HepG2 (cell line): ENCODE data around the gene CIB1. TPM values are rescaled to one million over a fixed set of nuclear protein-coding genes. Genes with fewer than 3 reads are reported as not detected.

Experiments
- AHR ChIP-seq: IDR thresholded peaks from 2 replicates; pipeline ENCODE4 v1.6.1; 2018; ENCODE audit warnings: missing genetic modification reagents, missing compliant biosample characterization
- BCL6 ChIP-seq: IDR thresholded peaks from 2 replicates; pipeline ENCODE4 v1.6.1; 2016; ENCODE audit warnings: missing genetic modification reagents, missing compliant biosample characterization
- FOXJ3 ChIP-seq: sonication (generic); formaldehyde crosslinking; IDR thresholded peaks from 2 replicates; pipeline ENCODE4 v1.4.0; 2020; ENCODE audit warnings: missing genetic modification reagents, mild to moderate bottlenecking, borderline replicate concordance
- HIVEP1 ChIP-seq: sonication (generic); formaldehyde crosslinking; IDR thresholded peaks from 2 replicates; pipeline ENCODE4 v1.4.0; 2020; ENCODE audit warnings: mild to moderate bottlenecking, missing genetic modification reagents
- HNRNPL ChIP-seq: fragments of 200-400 bp; formaldehyde crosslinking; IDR thresholded peaks from 2 replicates; pipeline ENCODE4 v1.6.1; 2017; ENCODE audit warnings: mild to moderate bottlenecking, low read depth, low read length
- KLF9 ChIP-seq: IDR thresholded peaks from 2 replicates; pipeline ENCODE4 v1.6.1; 2016; ENCODE audit warnings: low read depth
- MED1 ChIP-seq: sonication (generic); formaldehyde crosslinking; IDR thresholded peaks from 2 replicates; pipeline ENCODE4 v1.4.0; 2020; ENCODE audit warnings: missing genetic modification reagents
- NFIB ChIP-seq: sonication (generic); formaldehyde crosslinking; IDR thresholded peaks from 2 replicates; pipeline ENCODE4 v1.9.0; 2021; ENCODE audit warnings: missing genetic modification reagents, mild to moderate bottlenecking, borderline replicate concordance
- NFYB ChIP-seq: sonication (generic); formaldehyde crosslinking; IDR thresholded peaks from 2 replicates; pipeline ENCODE4 v1.4.0; 2020; ENCODE audit warnings: missing genetic modification reagents
- RBFOX2 ChIP-seq: fragments of 200-400 bp; formaldehyde crosslinking; IDR thresholded peaks from 2 replicates; pipeline ENCODE4 v1.6.1; 2017; ENCODE audit warnings: low read depth, mild to moderate bottlenecking, low read length
- WIZ ChIP-seq: sonication (generic); formaldehyde crosslinking; IDR thresholded peaks from 2 replicates; pipeline ENCODE4 v1.5.1; 2020; ENCODE audit warnings: mild to moderate bottlenecking, missing genetic modification reagents
- XBP1 ChIP-seq: sonication (generic); formaldehyde crosslinking; IDR thresholded peaks from 2 replicates; pipeline ENCODE4 v1.5.0; 2020; ENCODE audit warnings: missing genetic modification reagents
- ZBTB37 ChIP-seq: sonication (generic); formaldehyde crosslinking; IDR thresholded peaks from 2 replicates; pipeline ENCODE4 v1.4.0; 2020; ENCODE audit warnings: mild to moderate bottlenecking, missing genetic modification reagents
- ZNF274 ChIP-seq: sonication (generic); formaldehyde crosslinking; IDR thresholded peaks from 2 replicates; pipeline ENCODE4 v1.5.1; 2020; ENCODE audit warnings: mild to moderate bottlenecking, missing genetic modification reagents
- ZNF331 ChIP-seq: sonication (generic); formaldehyde crosslinking; IDR thresholded peaks from 2 replicates; pipeline ENCODE4 v1.4.0; 2020; ENCODE audit warnings: missing genetic modification reagents
- polyA plus RNA-seq, 8 experiments: library from polyadenylated mRNA; depleted of rRNA in 3 of 8; stranded (reverse) in 7 of 8; unstranded in 1 of 8; fragments of >200 nt; fragmentation: Illumina TruSeq in 4 of 8; extraction: Trizol in 4 of 8; gene quantifications; 2 replicates each; pipeline versions ENCODE4 v1.2.1 to v1.2.3, GENCODE V29; 2011 to 2016; ENCODE audit warnings: low read depth in 4 of 8, missing spikeins in 1 of 8, mixed read lengths in 1 of 8; ENCODE audit not compliant: insufficient read depth in 1 of 8
- total RNA-seq, 5 experiments: library from RNA; depleted of rRNA; stranded (reverse); fragments of >200 nt; fragmentation: Illumina TruSeq; extraction: Trizol; gene quantifications; 2 replicates each; pipeline ENCODE4 v1.2.3, GENCODE V29; 2016; ENCODE audit warnings: low read depth in 1 of 5
- TF ChIP-seq, protein P1 (sequence below): sonication (generic); formaldehyde crosslinking; IDR thresholded peaks from 2 replicates; pipeline ENCODE4 v1.4.0; 2020; ENCODE audit warnings: mild to moderate bottlenecking, missing genetic modification reagents
- TF ChIP-seq, protein P2 (sequence below): sonication (generic); formaldehyde crosslinking; IDR thresholded peaks from 2 replicates; pipeline ENCODE4 v1.4.0; 2020; ENCODE audit warnings: low read depth, missing genetic modification reagents
- TF ChIP-seq, protein P3 (sequence below), 2 experiments: sonication (generic) in 1 of 2; formaldehyde crosslinking in 1 of 2; IDR thresholded peaks; 2 replicates each; pipeline versions ENCODE4 v1.6.1 to v1.9.0; 2014 to 2022; ENCODE audit warnings: antibody characterized with exemption in 1 of 2, borderline replicate concordance in 1 of 2, inconsistent platforms in 1 of 2, low read depth in 1 of 2, missing genetic modification reagents in 1 of 2

The CIB1 gene
- total and polyA plus RNA-seq, 2 of the 13 experiments (the other 11 are each of a cell fraction or from before 2014, with no cell fraction given): 38.7 to 72.7 TPM

- TF ChIP-seq ZBTB37 (0 out of 2 replicates have a peak, but pooled peaks have one; percentile 31), NFYB (CRISPR knock-in tag) (peak; percentile 41), FOXJ3 (peak; percentile 15; the same call in 1 of the 2 replicates), XBP1 (no peak), BCL6 (no peak; the same call in 1 of the 2 replicates), RBFOX2 (0 out of 2 replicates have a peak, but pooled peaks have one; percentile 21), KLF9 (no peak), HIVEP1 (CRISPR knock-in tag) (peak; percentile 62; the same call in 1 of the 2 replicates), HNRNPL (peak; percentile 97), AHR (CRISPR knock-in tag) (peak; percentile 38; the same call in 1 of the 2 replicates), MED1 (CRISPR knock-in tag) (peak; percentile 68), WIZ (0 out of 2 replicates have a peak, but pooled peaks have one; percentile 27), ZNF274 (peak; percentile 56; the same call in 1 of the 2 replicates), ZNF331 (peak; percentile 30; the same call in 1 of the 2 replicates), NFIB (CRISPR knock-in tag) (no peak)
- TF ChIP-seq, protein P1, sequence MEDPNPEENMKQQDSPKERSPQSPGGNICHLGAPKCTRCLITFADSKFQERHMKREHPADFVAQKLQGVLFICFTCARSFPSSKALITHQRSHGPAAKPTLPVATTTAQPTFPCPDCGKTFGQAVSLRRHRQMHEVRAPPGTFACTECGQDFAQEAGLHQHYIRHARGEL (CRISPR knock-in tag): no peak
- TF ChIP-seq, protein P2, sequence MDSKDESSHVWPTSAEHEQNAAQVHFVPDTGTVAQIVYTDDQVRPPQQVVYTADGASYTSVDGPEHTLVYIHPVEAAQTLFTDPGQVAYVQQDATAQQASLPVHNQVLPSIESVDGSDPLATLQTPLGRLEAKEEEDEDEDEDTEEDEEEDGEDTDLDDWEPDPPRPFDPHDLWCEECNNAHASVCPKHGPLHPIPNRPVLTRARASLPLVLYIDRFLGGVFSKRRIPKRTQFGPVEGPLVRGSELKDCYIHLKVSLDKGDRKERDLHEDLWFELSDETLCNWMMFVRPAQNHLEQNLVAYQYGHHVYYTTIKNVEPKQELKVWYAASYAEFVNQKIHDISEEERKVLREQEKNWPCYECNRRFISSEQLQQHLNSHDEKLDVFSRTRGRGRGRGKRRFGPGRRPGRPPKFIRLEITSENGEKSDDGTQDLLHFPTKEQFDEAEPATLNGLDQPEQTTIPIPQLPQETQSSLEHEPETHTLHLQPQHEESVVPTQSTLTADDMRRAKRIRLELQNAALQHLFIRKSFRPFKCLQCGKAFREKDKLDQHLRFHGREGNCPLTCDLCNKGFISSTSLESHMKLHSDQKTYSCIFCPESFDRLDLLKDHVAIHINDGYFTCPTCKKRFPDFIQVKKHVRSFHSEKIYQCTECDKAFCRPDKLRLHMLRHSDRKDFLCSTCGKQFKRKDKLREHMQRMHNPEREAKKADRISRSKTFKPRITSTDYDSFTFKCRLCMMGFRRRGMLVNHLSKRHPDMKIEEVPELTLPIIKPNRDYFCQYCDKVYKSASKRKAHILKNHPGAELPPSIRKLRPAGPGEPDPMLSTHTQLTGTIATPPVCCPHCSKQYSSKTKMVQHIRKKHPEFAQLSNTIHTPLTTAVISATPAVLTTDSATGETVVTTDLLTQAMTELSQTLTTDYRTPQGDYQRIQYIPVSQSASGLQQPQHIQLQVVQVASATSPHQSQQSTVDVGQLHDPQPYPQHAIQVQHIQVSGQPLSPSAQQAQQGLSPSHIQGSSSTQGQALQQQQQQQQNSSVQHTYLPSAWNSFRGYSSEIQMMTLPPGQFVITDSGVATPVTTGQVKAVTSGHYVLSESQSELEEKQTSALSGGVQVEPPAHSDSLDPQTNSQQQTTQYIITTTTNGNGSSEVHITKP (CRISPR knock-in tag): peak; percentile 46; the same call in 1 of the 2 replicates
- TF ChIP-seq, protein P3, sequence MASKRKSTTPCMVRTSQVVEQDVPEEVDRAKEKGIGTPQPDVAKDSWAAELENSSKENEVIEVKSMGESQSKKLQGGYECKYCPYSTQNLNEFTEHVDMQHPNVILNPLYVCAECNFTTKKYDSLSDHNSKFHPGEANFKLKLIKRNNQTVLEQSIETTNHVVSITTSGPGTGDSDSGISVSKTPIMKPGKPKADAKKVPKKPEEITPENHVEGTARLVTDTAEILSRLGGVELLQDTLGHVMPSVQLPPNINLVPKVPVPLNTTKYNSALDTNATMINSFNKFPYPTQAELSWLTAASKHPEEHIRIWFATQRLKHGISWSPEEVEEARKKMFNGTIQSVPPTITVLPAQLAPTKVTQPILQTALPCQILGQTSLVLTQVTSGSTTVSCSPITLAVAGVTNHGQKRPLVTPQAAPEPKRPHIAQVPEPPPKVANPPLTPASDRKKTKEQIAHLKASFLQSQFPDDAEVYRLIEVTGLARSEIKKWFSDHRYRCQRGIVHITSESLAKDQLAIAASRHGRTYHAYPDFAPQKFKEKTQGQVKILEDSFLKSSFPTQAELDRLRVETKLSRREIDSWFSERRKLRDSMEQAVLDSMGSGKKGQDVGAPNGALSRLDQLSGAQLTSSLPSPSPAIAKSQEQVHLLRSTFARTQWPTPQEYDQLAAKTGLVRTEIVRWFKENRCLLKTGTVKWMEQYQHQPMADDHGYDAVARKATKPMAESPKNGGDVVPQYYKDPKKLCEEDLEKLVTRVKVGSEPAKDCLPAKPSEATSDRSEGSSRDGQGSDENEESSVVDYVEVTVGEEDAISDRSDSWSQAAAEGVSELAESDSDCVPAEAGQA (IDR thresholded peaks at IDR 0.05; ENCODE audit: low read depth): 0 out of 2 replicates have a peak, but pooled peaks have one; percentile 24
- TF ChIP-seq, protein P3 (CRISPR knock-in tag; IDR thresholded peaks at IDR 0.05; ENCODE audit: borderline replicate concordance): no peak
Measured at GRCh38 chr15:90191794-90192509, 41.8 kb downstream of the CIB1 start (continued).
